NCI-H345 treated with DMSO at 0.1 percent for 48 hours (cell line): ENCODE measurements around the gene EDN2.
A peak's percentile ranks its signal among the peaks of the same experiment; 100 is the strongest.

Source experiments
- DNase-seq: peaks from one replicate; lab custom pipeline; 2025; ENCODE audit not compliant: unreplicated experiment; lab: John Stamatoyannopoulos, UW

EDN2 gene

DNA sequence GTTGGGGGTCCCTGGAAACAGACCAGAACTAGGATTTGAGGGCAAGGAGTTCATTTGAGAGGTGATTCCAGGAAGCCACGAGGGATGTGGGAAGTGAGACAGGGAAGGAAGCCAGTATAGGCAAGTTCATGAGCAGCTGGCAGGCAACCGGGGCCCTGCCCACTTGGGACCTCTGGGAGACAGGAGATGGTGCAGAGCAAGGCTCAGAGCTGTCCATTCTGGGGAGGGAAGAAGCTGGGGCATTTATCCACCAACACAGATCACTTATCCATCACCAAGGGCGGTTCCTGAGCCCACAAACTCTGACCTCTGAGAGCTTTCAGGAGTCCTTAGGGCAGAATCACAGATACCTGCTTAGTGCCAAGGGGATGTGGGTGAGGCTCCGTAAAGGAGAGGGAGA lies 16.8 kb downstream of the EDN2 start:
- DNase-seq = no peak

- DNase-seq = no peak
Measured at GRCh38 chr1:41466146-41466545, 18.3 kb downstream of the EDN2 start.

GRCh38 chr1:41465741-41466140 lies 18.7 kb downstream of the EDN2 start:
- DNase-seq = no peak

DNA sequence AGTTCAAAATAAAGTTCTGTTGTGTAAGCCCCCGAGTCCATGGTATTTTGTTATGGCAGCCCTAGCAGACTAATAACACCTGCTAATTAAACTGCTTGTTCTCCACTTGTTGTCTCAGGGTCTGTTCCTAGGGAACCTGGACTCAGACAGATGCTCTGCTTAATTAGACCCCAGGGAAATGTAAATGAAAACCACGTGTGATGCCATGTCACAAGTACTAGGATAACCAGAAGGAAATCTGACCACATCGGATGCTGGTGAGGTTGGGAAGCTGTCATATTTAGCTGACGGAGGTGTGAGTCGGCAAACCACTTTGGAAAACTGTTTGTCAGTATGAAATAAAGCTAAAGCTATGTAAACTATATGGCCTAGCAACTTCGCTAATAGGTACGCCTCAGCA lies 19.6 kb downstream of the EDN2 start:
- DNase-seq = no peak

- no peak for DNase-seq
Measured at GRCh38 chr1:41463516-41463915, 21.0 kb downstream of the EDN2 start.

GRCh38 chr1:41462680-41463004 lies 21.8 kb downstream of the EDN2 start:
- no peak for DNase-seq

DNA sequence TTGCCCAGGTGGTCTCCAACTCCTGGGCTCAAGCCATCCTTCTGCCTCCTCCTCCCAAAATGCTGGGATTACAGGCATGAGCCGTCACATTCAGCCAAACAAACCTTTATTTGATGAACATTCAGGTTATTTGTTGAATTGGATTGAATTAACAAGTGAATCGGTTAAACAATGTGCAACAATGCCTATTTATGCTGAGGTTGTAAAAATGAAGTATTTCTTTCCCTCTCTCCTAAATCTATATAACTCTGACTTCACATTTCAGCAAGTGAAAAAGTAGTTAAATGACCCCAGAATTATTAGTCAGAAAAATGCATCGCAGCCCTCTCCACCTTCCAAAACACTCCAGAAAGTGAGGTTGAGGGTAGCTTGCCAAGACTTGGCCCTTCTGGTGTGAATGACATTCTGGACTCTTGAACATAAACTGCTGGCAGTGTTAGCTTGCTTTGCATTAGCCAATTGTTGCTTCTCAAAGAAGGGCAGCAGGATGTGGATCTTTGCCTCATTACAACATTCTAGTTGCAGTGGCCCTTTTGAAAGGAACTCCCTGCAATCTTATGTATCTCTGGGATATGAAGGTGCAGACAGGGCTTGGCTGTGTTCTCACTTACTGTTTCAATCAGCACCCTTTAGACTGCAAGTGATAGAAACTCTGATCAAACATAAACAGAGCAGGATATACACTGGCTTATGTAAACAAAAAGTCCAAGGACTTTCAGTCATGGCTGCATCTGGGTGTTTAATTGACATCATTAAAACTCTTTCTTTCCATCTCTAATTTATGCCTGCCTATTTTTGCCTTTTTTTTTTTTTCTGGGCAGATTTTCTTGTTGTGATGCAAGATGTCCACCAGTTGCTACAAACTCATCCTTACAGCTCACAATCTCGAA lies 22.4 kb downstream of the EDN2 start:
- no peak for DNase-seq

- no peak for DNase-seq
Measured at GRCh38 chr1:41456847-41457540, 27.5 kb downstream of the EDN2 start.

DNA sequence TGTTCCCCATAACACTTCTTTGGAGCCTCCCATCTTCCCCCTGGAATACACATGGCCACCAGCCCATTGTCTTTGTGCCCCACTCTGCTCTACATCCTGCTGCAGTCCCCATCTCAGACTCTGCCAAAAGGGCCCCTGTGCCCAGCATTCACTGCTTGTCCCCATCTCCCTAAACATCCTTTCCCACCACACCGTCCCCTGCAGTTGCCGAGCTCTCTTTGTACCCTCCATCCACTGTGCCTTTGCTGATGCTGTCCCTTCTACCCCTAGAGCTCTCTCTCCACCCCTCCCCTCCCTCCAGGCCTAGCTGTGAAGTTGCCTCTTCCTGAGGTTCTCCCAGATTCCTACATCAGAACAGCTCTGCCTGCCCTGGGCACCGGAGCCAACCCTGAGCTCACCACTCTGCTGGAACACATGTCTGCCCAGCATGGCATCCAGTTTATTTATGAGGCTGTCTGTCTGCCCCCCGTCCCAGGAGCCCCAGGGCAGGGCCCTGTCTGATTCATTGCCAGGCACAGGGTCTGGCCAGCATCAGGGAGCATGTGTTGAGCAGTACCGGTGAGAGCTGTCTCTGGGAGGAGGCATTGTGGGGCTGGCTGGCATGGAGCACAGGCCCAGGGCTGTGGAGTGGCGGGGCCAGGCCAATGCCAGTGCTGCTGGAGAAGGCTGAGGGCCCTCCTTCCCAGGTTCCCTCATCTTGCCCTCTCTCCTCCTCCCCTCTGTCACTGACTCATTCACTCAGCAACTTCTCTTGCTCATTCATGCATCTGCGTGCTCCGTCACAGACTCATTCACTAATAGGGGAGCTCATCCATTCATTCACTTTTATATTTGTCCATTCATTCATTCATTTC lies 28.8 kb downstream of the EDN2 start:
- DNase-seq = no peak

GRCh38 chr1:41454406-41454805 lies 30.1 kb downstream of the EDN2 start:
- DNase-seq = no peak

- DNase-seq = no peak
Measured at GRCh38 chr1:41452704-41453290, 31.7 kb downstream of the EDN2 start.

GRCh38 chr1:41450747-41451285 lies 33.7 kb downstream of the EDN2 start:
- DNase-seq = no peak

- no peak for DNase-seq
Measured at GRCh38 chr1:41449326-41449921, 35.1 kb downstream of the EDN2 start.

DNA sequence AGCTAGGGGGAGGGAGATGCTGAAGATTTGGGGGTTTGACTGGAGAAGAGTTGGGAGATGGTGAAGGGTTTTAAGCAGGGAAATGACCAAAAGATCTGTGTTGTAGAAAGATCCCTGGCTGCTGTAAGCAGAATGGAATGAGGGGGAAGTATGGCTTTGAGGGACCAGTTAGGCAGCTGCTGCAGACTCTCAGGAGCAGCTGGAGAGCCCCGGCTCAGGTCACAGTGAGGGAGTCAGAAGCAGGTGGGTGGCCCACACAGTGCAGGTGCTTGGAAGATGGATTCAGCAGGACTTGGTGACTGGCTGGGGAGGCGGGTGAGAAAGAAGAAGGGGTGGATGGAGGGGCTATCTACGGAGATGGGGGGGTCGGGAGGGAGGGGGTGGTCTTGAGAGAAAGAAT lies 35.7 kb downstream of the EDN2 start:
- no peak for DNase-seq

GRCh38 chr1:41447995-41448770 lies 36.3 kb downstream of the EDN2 start:
- peak; percentile 25 for DNase-seq

DNA sequence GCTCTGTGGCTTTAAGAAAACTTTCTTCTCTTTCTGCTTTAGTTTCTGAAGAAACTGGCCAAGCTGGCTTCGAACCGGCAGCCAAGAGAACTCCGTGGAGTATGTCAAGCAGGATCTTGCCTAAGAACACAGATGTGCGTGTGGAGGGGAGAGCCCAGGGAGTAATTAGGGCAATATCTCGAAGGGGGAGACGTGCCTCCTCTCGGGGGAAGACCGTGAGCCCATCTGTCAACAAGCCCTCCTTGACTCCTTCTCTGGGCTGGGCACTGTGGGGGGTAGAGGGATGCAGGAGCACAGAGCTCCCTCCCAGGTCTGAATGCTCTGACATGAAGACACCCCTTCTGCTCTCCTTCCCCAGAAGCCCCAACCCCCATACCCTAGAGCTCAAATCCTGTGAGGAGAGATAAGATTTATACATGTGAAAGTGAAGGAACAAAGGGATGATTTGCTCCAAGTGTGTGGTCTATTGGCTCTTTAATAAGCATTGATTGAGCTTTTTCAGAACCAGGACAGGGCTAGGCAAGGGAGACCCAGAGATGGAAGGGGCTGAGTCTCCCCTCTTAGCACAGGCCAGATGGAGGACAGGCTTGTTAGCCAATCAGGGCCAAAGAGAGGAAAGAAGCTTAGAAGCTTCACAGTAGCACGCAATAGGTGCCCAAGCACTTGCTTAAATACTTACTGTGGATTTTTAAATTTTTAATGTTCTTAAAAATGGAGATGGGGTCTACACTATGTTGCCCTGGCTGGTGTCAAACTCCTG lies 37.5 kb downstream of the EDN2 start:
- DNase-seq = no peak

GRCh38 chr1:41444785-41445184 lies 39.7 kb downstream of the EDN2 start:
- DNase-seq = no peak

- DNase-seq = no peak
Measured at GRCh38 chr1:41444246-41444645, 40.2 kb downstream of the EDN2 start.

DNA sequence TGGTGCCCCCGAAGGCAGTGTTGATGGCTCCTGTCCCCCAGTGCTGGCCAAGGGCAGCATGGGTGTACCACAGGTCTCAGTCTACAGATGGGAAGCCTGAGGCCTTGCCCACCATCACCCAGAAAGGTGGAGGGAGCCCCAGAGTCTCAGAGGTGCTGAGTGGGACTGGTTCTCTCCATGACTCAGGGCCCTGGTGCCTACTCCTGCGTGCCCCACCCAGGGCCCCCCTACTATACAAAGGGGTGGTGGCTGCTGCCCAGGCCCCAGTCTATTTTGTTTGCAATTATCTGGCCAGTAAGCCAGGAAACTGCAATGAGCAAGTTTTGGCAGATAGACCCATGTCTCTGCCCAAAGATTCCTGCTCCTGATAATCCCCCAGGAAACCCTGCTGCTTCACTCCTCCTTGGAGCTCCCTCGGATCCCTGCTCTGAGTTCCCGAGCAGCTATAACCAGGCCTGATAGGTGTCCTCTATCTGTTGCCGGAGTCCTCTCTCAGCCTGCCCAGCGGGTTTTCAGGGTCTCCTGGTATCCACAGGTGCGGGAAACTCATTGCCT lies 41.7 kb downstream of the EDN2 start:
- no peak for DNase-seq
